ENCODE measurements around the gene ZFP91.

DNA sequence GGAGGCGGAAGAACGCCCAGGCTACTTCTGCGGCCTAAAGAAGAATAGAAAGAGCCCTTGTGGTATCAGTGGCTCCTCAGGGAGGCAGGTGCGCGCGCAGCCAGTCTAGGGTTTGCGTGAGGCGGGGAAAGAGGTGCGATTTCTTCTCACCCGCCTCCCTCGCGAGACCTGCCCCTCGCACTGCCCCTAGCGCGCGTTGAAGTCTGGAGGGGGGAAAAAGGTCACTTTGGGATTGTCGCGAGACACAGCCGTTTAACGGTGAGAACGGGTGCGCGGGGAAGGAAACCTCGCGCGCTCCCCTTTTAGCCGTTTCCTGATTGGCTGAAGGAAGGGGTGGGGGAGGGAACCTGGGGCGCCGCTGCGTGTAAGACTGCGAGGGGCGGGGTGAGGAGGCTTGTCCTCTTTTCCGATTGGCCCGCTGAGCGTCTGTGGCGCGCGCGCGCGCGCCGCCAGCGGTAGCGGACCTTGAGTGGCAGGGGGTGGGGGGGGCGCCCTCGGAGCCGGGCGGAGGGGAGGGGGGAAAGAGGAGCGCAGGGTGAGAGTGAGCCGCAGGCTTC is at the start of gene ZFP91:
- TF ChIP-seq, protein P1, sequence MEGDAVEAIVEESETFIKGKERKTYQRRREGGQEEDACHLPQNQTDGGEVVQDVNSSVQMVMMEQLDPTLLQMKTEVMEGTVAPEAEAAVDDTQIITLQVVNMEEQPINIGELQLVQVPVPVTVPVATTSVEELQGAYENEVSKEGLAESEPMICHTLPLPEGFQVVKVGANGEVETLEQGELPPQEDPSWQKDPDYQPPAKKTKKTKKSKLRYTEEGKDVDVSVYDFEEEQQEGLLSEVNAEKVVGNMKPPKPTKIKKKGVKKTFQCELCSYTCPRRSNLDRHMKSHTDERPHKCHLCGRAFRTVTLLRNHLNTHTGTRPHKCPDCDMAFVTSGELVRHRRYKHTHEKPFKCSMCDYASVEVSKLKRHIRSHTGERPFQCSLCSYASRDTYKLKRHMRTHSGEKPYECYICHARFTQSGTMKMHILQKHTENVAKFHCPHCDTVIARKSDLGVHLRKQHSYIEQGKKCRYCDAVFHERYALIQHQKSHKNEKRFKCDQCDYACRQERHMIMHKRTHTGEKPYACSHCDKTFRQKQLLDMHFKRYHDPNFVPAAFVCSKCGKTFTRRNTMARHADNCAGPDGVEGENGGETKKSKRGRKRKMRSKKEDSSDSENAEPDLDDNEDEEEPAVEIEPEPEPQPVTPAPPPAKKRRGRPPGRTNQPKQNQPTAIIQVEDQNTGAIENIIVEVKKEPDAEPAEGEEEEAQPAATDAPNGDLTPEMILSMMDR (IDR thresholded peaks at IDR 0.05; ENCODE audit: insufficient read depth, low read length), result no peak
- TF ChIP-seq, protein P2, sequence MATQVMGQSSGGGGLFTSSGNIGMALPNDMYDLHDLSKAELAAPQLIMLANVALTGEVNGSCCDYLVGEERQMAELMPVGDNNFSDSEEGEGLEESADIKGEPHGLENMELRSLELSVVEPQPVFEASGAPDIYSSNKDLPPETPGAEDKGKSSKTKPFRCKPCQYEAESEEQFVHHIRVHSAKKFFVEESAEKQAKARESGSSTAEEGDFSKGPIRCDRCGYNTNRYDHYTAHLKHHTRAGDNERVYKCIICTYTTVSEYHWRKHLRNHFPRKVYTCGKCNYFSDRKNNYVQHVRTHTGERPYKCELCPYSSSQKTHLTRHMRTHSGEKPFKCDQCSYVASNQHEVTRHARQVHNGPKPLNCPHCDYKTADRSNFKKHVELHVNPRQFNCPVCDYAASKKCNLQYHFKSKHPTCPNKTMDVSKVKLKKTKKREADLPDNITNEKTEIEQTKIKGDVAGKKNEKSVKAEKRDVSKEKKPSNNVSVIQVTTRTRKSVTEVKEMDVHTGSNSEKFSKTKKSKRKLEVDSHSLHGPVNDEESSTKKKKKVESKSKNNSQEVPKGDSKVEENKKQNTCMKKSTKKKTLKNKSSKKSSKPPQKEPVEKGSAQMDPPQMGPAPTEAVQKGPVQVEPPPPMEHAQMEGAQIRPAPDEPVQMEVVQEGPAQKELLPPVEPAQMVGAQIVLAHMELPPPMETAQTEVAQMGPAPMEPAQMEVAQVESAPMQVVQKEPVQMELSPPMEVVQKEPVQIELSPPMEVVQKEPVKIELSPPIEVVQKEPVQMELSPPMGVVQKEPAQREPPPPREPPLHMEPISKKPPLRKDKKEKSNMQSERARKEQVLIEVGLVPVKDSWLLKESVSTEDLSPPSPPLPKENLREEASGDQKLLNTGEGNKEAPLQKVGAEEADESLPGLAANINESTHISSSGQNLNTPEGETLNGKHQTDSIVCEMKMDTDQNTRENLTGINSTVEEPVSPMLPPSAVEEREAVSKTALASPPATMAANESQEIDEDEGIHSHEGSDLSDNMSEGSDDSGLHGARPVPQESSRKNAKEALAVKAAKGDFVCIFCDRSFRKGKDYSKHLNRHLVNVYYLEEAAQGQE (IDR thresholded peaks at IDR 0.05; ENCODE audit: insufficient replicate concordance, low read depth), result no peak
- TF ChIP-seq POLR2AphosphoS5 (IDR thresholded peaks at IDR 0.05; ENCODE audit: low read depth) (peak; percentile 87), SPI1 (IDR thresholded peaks at IDR 0.05; ENCODE audit: borderline replicate concordance, low read depth) (no peak), GABPA (IDR thresholded peaks at IDR 0.05; ENCODE audit: low read depth) (no peak)

Measured in HL-60 (cell line).